HCT116 (cell line): ENCODE measurements around the gene AGAP1. TPM values are rescaled to one million over a fixed set of nuclear protein-coding genes. Genes with fewer than 3 reads are reported as not detected.

Experiments
- ATAC-seq: fragments of 200-7000 bp; cut with Tn5 transposase; 2 replicates; pipeline ENCODE4 v1.9.1; 2020; ENCODE audit warnings: mild to moderate bottlenecking, moderate library complexity
- BruUV-seq: library from RNA; stranded (reverse); fragments of 400-500 nt; replicated peaks from 2 replicates; lab custom pipeline; 2021; lab: Mats Ljungman, UMichigan
- CTCF ChIA-PET: fragments of 300-600 bp; sonication (Branson Sonifier 250); formaldehyde crosslinking; loops from one replicate; lab custom pipeline; 2021; ENCODE audit warnings: antibody characterized with exemption; lab: Charles Lee
- POLR2A ChIA-PET: fragments of 300-600, 350-600 bp; sonication (Branson Sonifier 250); formaldehyde crosslinking; loops from one replicate; lab custom pipeline; 2021; ENCODE audit warnings: antibody characterized with exemption; lab: Charles Lee
- RAD21 ChIA-PET, 2 experiments: fragments of 300-600 bp; sonication (Branson Sonifier 250); formaldehyde crosslinking; loops; one replicate each; lab custom pipeline; 2023; ENCODE audit warnings: low total read pairs in 2 of 2; ENCODE audit not compliant: uncharacterized antibody in 2 of 2, unreplicated experiment in 2 of 2, low non-redundant PET in 1 of 2; lab: Charles Lee
- DNase-seq: peaks from one replicate; pipeline ENCODE4 v3.0.0-alpha.2; 2010; ENCODE audit warnings: low read depth, low spot score
- H2AFZ ChIP-seq: fragments of 200-600 bp; shearing (Covaris generic), sonication (generic); 2 replicates; pipeline ENCODE4 v1.6.1; 2017; ENCODE audit warnings: low read depth, mixed run types, mixed read lengths, antibody characterized with exemption, low read length; ENCODE audit not compliant: poor library complexity, severe bottlenecking
- H3K27ac ChIP-seq: 2 replicates; pipeline ENCODE4 v1.5.1; 2012; ENCODE audit warnings: low read depth, low read length
- H3K27me3 ChIP-seq: fragments of 200-600 bp; sonication (generic); 2 replicates; pipeline ENCODE4 v1.6.1; 2016; ENCODE audit warnings: mixed run types, low read length, mixed read lengths; ENCODE audit not compliant: insufficient read depth
- H3K36me3 ChIP-seq, 2 experiments: fragments of 200-500 bp in 1 of 2; fragments of 200-600 bp in 1 of 2; sonication (Bioruptor generic) in 1 of 2; sonication (generic) in 1 of 2; 2 replicates each; pipeline versions ENCODE4 v1.5.1 to v1.6.1; 2014 to 2016; ENCODE audit warnings: low read length in 2 of 2, inconsistent platforms in 1 of 2, mixed read lengths in 1 of 2, mixed run types in 1 of 2; ENCODE audit not compliant: insufficient read depth in 2 of 2, control insufficient read depth in 1 of 2
- H3K4me1 ChIP-seq, 2 experiments: fragments of 200-600 bp in 1 of 2; sonication (generic) in 1 of 2; 2 replicates each; pipeline versions ENCODE4 v1.5.1 to v1.6.1; 2012 to 2017; ENCODE audit warnings: low read length in 2 of 2, inconsistent platforms in 1 of 2, mild to moderate bottlenecking in 1 of 2, mixed read lengths in 1 of 2, mixed run types in 1 of 2, moderate library complexity in 1 of 2; ENCODE audit not compliant: insufficient read depth in 2 of 2, control insufficient read depth in 1 of 2
- H3K4me2 ChIP-seq: fragments of 200-600 bp; sonication (generic); 2 replicates; pipeline ENCODE4 v1.6.1; 2017; ENCODE audit warnings: mixed run types, low read length, mixed read lengths
- H3K4me3 ChIP-seq, 2 experiments: fragments of 200-600 bp in 1 of 2; sonication (generic) in 1 of 2; replicated peaks in 1 of 2; 2 replicates each; pipeline ENCODE4 v1.5.1; 2011 to 2016; ENCODE audit warnings: low read length in 2 of 2, control low read depth in 1 of 2, low read depth in 1 of 2, mild to moderate bottlenecking in 1 of 2, mixed read lengths in 1 of 2, mixed run types in 1 of 2
- H3K79me2 ChIP-seq: fragments of 200-600 bp; sonication (generic); 2 replicates; pipeline ENCODE4 v1.6.1; 2017; ENCODE audit warnings: mild to moderate bottlenecking, mixed run types, low read length, moderate library complexity, mixed read lengths; ENCODE audit not compliant: insufficient read depth
- H3K9ac ChIP-seq: fragments of 200-600 bp; sonication (generic); 2 replicates; pipeline ENCODE4 v1.6.1; 2016; ENCODE audit warnings: low read length, mixed read lengths
- H3K9me2 ChIP-seq: fragments of 200-600 bp; sonication (generic), shearing (Covaris generic); 2 replicates; pipeline ENCODE4 v1.6.1; 2017; ENCODE audit warnings: mixed run types, mild to moderate bottlenecking, moderate library complexity; ENCODE audit not compliant: insufficient read depth
- H3K9me3 ChIP-seq, 2 experiments: fragments of 200-500 bp in 1 of 2; fragments of 200-600 bp in 1 of 2; sonication (Bioruptor generic) in 1 of 2; sonication (generic) in 1 of 2; 2 replicates each; pipeline ENCODE4 v1.6.1; 2014 to 2017; ENCODE audit warnings: low read length in 2 of 2, mixed read lengths in 2 of 2, inconsistent platforms in 1 of 2, low read depth in 1 of 2, mild to moderate bottlenecking in 1 of 2, mixed run types in 1 of 2, moderate library complexity in 1 of 2; ENCODE audit not compliant: control insufficient read depth in 1 of 2, insufficient read depth in 1 of 2
- H4K20me1 ChIP-seq: fragments of 200-600 bp; sonication (generic), shearing (Covaris generic); 2 replicates; pipeline ENCODE4 v1.6.1; 2017; ENCODE audit warnings: mixed run types, mild to moderate bottlenecking, moderate library complexity; ENCODE audit not compliant: insufficient read depth
- ATF3 ChIP-seq: IDR thresholded peaks from 2 replicates; pipeline ENCODE4 v1.6.1; 2012
- CBX3 ChIP-seq: IDR thresholded peaks from 2 replicates; pipeline ENCODE4 v1.6.1; 2012; ENCODE audit warnings: low read depth
- CEBPB ChIP-seq: IDR thresholded peaks from 2 replicates; pipeline ENCODE4 v1.6.1; 2012; ENCODE audit warnings: low read depth
- EZH2 ChIP-seq: fragments of 200-600 bp; sonication (generic); IDR thresholded peaks from 2 replicates; pipeline ENCODE4 v1.6.1; 2017; ENCODE audit warnings: antibody characterized with exemption, mixed run types
- JUND ChIP-seq: IDR thresholded peaks from 2 replicates; pipeline ENCODE4 v1.6.1; 2012
- MAX ChIP-seq: IDR thresholded peaks from 2 replicates; pipeline ENCODE4 v1.6.1; 2012
- POLR2AphosphoS5 ChIP-seq: IDR thresholded peaks from 2 replicates; pipeline ENCODE4 v1.6.1; 2011; ENCODE audit warnings: mild to moderate bottlenecking, low read depth, low read length, moderate library complexity
- RAD21 ChIP-seq: IDR thresholded peaks from 2 replicates; pipeline ENCODE4 v1.6.1; 2012; ENCODE audit warnings: low read depth, mild to moderate bottlenecking
- SP1 ChIP-seq: IDR thresholded peaks from 2 replicates; pipeline ENCODE4 v1.6.1; 2012; ENCODE audit warnings: low read depth
- SRF ChIP-seq: IDR thresholded peaks from 2 replicates; pipeline ENCODE4 v1.6.1; 2012; ENCODE audit warnings: low read depth
- YY1 ChIP-seq: IDR thresholded peaks from 2 replicates; pipeline ENCODE4 v1.6.1; 2011; ENCODE audit warnings: low read length, low read depth, moderate library complexity, mild to moderate bottlenecking; ENCODE audit not compliant: insufficient replicate concordance; ENCODE audit errors: extremely low read depth
- ZBTB33 ChIP-seq: IDR thresholded peaks from 2 replicates; pipeline ENCODE4 v1.6.1; 2011; ENCODE audit warnings: mild to moderate bottlenecking, low read length, moderate library complexity; ENCODE audit not compliant: insufficient replicate concordance; ENCODE audit errors: extremely low read depth
- ZNF274 ChIP-seq: fragments of 200-500 bp; sonication (Bioruptor generic); IDR thresholded peaks from 2 replicates; pipeline ENCODE4 v1.6.1; 2014; ENCODE audit warnings: mild to moderate bottlenecking, low read depth, low read length, inconsistent platforms
- intact Hi-C: fragments of 100-400 bp; cut with micrococcal nuclease; formaldehyde crosslinking; loops from 2 replicates; pipeline ENCODE4 v1.10.0; 2022
- total RNA-seq: library from RNA; stranded (reverse); gene quantifications from one replicate; pipeline ENCODE4 v1.2.1, GENCODE V29; 2021; ENCODE audit not compliant: unreplicated experiment
- TF ChIP-seq, protein P1 (sequence below): IDR thresholded peaks from 2 replicates; pipeline ENCODE4 v1.6.1; 2012; ENCODE audit warnings: low read depth

AGAP1 gene
- total RNA-seq, 1 experiment from 2014 or later: 43.8 TPM

DNA sequence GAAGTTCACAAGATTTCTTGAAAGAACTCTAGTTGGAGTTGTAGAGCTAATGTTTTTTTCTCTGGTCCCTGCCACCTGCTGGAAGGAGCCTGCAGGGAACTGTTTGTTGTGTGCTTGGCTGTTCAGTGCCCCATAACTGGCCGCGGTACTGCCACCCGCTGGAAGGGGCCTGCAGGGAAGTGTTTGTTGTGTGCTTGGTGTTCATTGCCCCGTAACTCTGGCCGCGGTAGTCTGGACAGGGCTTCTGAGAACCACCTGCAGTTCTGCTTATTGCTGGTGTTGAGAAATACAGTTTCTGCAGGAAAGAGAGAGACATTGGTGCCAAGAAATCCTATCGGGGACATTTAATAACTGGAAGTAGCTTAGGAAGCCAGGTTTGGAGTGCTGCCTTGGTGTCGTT is 58.1 kb downstream of the AGAP1 start (continued):
- TF ChIP-seq ZNF274: no peak
- no peak for TF ChIP-seq SP1
- no peak for TF ChIP-seq JUND
- no peak for TF ChIP-seq POLR2AphosphoS5
- no peak for TF ChIP-seq ATF3
- TF ChIP-seq ZBTB33: no peak
- TF ChIP-seq SRF: no peak
- TF ChIP-seq, all 23 proteins: peak for 2

DNA sequence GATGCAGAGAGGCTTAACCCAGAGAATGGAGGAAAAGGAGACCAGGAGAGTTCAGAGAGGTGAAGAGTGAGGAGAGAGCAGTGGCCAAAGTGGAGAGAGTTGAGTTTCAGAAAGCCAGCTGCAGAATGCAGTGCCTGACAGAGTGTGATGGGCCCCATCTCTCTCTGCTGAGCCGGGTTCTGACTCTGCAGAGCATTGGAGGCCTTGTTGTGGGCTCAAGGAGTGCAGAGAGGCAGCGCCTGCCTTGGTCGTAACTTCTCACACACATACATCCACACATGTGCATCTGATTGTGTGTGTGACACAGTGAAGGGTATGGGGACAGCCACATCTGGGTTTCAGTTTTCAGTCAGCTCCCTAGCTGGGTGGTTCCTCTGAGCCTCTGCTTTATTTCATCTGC is 58.8 kb downstream of the AGAP1 start:
- Histone ChIP-seq H3K9ac (no peak overlapping the region), H4K20me1 (no peaks in the 10 kb centered on the region), H3K27me3 (no peaks in the 10 kb centered on the region), H3K4me3 (no peak overlapping the region), H3K79me2 (peaks cover 92% of the 10 kb centered on the region), H3K27ac (no peak overlapping the region), H3K4me2 (no peak overlapping the region), H3K9me2 (no peaks in the 10 kb centered on the region), H3K9me3 (no peaks in the 10 kb centered on the region), H3K36me3 (no peaks in the 10 kb centered on the region), H2AFZ (no peak overlapping the region), H3K4me1 (peaks cover 3 to 22% of the 10 kb centered on the region in 2 experiments; a peak in 3 of 4 replicates)
- intact Hi-C loops: loop anchor here (1.0 kb wide), 1 partner anchor 416 kb away; no protein-coding TSS in a partner anchor
- ATAC-seq (no peak), DNase-seq (no peak)
- RAD21 ChIA-PET: no interaction called here
- TF ChIP-seq YY1 (no peak), MAX (no peak), SRF (no peak), POLR2AphosphoS5 (no peak), CEBPB (no peak), JUND (no peak), EZH2 (no peak), RAD21 (no peak), CBX3 (no peak)
- TF ChIP-seq, protein P1, sequence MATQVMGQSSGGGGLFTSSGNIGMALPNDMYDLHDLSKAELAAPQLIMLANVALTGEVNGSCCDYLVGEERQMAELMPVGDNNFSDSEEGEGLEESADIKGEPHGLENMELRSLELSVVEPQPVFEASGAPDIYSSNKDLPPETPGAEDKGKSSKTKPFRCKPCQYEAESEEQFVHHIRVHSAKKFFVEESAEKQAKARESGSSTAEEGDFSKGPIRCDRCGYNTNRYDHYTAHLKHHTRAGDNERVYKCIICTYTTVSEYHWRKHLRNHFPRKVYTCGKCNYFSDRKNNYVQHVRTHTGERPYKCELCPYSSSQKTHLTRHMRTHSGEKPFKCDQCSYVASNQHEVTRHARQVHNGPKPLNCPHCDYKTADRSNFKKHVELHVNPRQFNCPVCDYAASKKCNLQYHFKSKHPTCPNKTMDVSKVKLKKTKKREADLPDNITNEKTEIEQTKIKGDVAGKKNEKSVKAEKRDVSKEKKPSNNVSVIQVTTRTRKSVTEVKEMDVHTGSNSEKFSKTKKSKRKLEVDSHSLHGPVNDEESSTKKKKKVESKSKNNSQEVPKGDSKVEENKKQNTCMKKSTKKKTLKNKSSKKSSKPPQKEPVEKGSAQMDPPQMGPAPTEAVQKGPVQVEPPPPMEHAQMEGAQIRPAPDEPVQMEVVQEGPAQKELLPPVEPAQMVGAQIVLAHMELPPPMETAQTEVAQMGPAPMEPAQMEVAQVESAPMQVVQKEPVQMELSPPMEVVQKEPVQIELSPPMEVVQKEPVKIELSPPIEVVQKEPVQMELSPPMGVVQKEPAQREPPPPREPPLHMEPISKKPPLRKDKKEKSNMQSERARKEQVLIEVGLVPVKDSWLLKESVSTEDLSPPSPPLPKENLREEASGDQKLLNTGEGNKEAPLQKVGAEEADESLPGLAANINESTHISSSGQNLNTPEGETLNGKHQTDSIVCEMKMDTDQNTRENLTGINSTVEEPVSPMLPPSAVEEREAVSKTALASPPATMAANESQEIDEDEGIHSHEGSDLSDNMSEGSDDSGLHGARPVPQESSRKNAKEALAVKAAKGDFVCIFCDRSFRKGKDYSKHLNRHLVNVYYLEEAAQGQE: no peak
- CTCF ChIA-PET: interaction anchor here (2.6 kb wide), 1 partner anchor 417 kb away, joined by 8 read pairs; no protein-coding TSS in a partner anchor
- POLR2A ChIA-PET: no interaction called here
- no TSS peak for BruUV-seq
